Psoas muscle (tissue), 8 donors: ENCODE results near the gene SDC1. TPM values are rescaled to one million over a fixed set of nuclear protein-coding genes. Genes with fewer than 3 reads are reported as not detected.
"Not testable (repeated sequence)": the region's sequence is repeated elsewhere in the genome, so short reads cannot be mapped to it uniquely, and the experiment has no call there.

Source experiments
- ATAC-seq, 4 donors: fragments of 200-7000 bp; cut with Tn5 transposase; one replicate each; pipeline ENCODE4 v1.9.1; 2020; ENCODE audit warnings: moderate library complexity in 3 of 4, mild to moderate bottlenecking in 2 of 4
- DNase-seq, 2 donors: peaks; one replicate each; pipeline ENCODE4 v3.0.0-alpha.2; 2020
- H3K27ac ChIP-seq: fragments of 200-600 bp; one replicate; pipeline ENCODE4 v1.8.0; 2022
- H3K27me3 ChIP-seq, 3 donors: fragments of 200-600 bp in 1 of 3; one replicate each; pipeline versions ENCODE4 v1.6.1 to v1.8.0; 2013 to 2022; ENCODE audit warnings: low read length in 2 of 3, mild to moderate bottlenecking in 2 of 3, moderate library complexity in 1 of 3; ENCODE audit not compliant: insufficient read depth in 3 of 3
- H3K36me3 ChIP-seq, 2 donors: fragments of 200-600 bp in 1 of 2; one replicate each; pipeline versions ENCODE4 v1.6.1 to v1.8.0; 2013 to 2022; ENCODE audit warnings: low read depth in 1 of 2, mild to moderate bottlenecking in 1 of 2, moderate library complexity in 1 of 2; ENCODE audit not compliant: insufficient read depth in 1 of 2
- H3K4me1 ChIP-seq: fragments of 200-600 bp; one replicate; pipeline ENCODE4 v1.8.0; 2022
- H3K4me3 ChIP-seq: fragments of 200-600 bp; one replicate; pipeline ENCODE4 v1.8.0; 2022; ENCODE audit warnings: mild to moderate bottlenecking
- H3K9me3 ChIP-seq: fragments of 200-600 bp; one replicate; pipeline ENCODE4 v1.8.0; 2022
- WGBS, 3 donors: extraction: QIAGEN DNeasy Blood & Tissue Kit; methylation state at CpG; one replicate each; pipeline versions ENCODE4 v1.1.6 to v1.1.7; 2013; 5-methylcytosine and 5-hydroxymethylcytosine counted together
- intact Hi-C, 2 donors: fragments of 100-400 bp; cut with DNase I; formaldehyde crosslinking; loops; one replicate each; pipeline versions ENCODE4 v1.11.0 to v1.14.2; 2022
- polyA plus RNA-seq, 3 donors: library from polyadenylated mRNA; stranded (reverse); fragments of 200-250 nt; gene quantifications; one replicate each; pipeline ENCODE4 v1.2.3, GENCODE V29; 2013
- total RNA-seq, 4 donors: library from RNA; stranded (reverse); fragmentation: NEBNext Ultra II Directional in 2 of 4; extraction: Animal tissue kit (Norgen Biotek cat#: 25700) in 2 of 4; gene quantifications; one replicate each; pipeline versions ENCODE4 v1.2.1 to v1.2.4, GENCODE V29; 2021 to 2023
- TF ChIP-seq, protein P1 (sequence below): fragments of 200-600 bp; IDR thresholded peaks from one replicate; pipeline ENCODE4 v1.8.0; 2022; ENCODE audit warnings: antibody characterized with exemption
- donor health status: healthy with polysubstance abuse.
- donor health status: DM: no; HTN: no; CAD: no; lungs with moderate emphysema.
- donor health status: Bipolar disorder and iron deficiency.
- donor health status: healthy.
- donor health status: DM: yes; HTN: yes; CAD: no.
- donor health status: DM: no; HTN: no; CAD: no.
- donor health status: DM: no; HTN: no; CAD: no.
- donor health status: DM: yes; HTN: yes; CAD: no.

SDC1 gene
- total and polyA plus RNA-seq, 7 donors = 0.07 to 0.38 (median 0.11) TPM; not detected in 1

DNA sequence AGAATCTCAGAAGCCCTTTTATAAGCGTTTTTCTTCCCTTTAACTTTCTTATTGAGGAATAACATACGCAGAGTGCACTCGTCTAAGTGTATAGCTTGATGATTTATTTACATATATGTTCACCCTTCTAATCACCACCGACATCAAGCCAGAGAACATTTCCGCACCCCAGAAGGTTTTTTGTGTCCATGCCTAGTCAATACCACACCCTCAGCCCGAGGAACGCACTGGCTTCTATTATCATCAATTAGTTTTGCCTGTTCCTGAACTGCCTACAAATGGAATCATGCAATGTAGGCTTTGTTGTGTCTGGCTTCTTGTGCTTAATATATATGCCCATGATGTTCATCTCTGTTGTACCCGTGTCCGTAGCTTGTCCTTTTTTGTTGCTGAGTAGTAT is 27.7 kb downstream of the SDC1 start:
- no peaks in the 10 kb centered on the region for H3K9me3 ChIP-seq
- WGBS, 3 donors = 71 to 73% (median 71%) methylated on average over 9 of the region's 9 CpGs
- H3K4me3 ChIP-seq = no peak overlapping the region
- H3K27me3 ChIP-seq = no peaks in the 10 kb centered on the region
- TF ChIP-seq, protein P1, sequence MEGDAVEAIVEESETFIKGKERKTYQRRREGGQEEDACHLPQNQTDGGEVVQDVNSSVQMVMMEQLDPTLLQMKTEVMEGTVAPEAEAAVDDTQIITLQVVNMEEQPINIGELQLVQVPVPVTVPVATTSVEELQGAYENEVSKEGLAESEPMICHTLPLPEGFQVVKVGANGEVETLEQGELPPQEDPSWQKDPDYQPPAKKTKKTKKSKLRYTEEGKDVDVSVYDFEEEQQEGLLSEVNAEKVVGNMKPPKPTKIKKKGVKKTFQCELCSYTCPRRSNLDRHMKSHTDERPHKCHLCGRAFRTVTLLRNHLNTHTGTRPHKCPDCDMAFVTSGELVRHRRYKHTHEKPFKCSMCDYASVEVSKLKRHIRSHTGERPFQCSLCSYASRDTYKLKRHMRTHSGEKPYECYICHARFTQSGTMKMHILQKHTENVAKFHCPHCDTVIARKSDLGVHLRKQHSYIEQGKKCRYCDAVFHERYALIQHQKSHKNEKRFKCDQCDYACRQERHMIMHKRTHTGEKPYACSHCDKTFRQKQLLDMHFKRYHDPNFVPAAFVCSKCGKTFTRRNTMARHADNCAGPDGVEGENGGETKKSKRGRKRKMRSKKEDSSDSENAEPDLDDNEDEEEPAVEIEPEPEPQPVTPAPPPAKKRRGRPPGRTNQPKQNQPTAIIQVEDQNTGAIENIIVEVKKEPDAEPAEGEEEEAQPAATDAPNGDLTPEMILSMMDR = no peak
- no peaks in the 10 kb centered on the region for H3K36me3 ChIP-seq
- DNase-seq = no peak
- H3K4me1 ChIP-seq = no peaks in the 10 kb centered on the region
- ATAC-seq = no peak
- intact Hi-C loops = no loop called here
- H3K27ac ChIP-seq = no peak overlapping the region

DNA sequence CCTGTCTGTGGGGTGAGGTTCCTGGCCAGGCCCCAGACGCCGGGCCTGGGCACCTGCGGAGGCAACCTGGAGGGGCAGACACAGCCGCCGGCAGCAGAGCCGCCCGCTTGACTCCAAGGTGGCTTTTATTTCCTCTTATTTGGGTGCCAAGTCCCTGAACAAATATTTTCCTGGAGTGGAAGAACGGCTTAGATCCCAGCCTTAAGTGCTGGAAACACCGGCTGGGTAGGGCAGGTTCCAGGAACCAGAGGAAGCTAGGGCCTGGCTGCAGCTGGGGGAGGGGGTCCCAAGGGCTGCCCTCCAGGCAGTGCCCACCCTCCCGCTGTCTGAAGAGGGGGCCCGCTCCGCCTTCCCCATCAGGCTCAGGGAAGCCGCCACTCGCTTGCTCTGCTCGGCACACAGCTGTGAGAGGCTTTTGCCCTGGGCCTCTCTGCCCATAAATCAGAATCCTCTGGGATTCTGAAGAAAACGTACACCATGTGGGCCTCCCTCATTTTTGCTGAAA is 28.2 kb downstream of the SDC1 start:
- no peaks in the 10 kb centered on the region for H3K9me3 ChIP-seq
- intact Hi-C loops = no loop called here
- DNase-seq (no peak), ATAC-seq (no peak)
- H3K4me3 ChIP-seq = no peak overlapping the region
- 57 to 61% (median 57%) methylated on average over 16 of the region's 16 CpGs for WGBS, 3 donors
- no peaks in the 10 kb centered on the region for H3K36me3 ChIP-seq
- TF ChIP-seq, protein P1 = no peak
- no peaks in the 10 kb centered on the region for H3K27me3 ChIP-seq
- H3K27ac ChIP-seq = no peak overlapping the region
- no peaks in the 10 kb centered on the region for H3K4me1 ChIP-seq

DNA sequence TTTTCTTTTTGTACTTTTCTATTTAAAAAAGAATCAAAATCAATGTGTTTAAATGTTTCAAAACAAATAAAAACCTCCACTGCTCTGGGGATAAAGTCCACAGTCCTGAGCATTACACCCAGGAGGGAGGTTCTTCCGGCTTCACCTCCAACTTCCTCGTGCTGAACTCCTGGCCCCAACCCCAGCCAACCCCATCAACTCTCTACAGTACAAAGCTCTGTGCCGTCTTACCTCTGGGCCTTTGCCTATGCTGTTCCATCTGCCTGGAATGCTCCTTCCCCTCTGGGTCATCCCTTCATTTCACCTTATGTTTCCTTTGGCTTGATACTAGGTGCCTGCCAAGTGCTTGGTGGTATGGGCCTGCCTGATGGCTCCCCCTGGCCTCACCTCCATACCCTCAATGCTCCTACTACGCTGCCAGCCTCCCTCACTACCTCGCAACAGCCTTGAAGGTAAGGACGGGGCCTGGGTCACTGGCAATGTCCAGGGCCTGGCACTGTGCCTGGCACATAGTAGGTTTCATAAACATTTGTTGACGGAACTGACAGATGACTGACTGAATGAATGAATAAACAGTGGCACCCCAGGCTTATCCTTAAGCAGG is 28.8 kb downstream of the SDC1 start:
- DNase-seq = no peak
- H3K9me3 ChIP-seq = no peaks in the 10 kb centered on the region
- no peaks in the 10 kb centered on the region for H3K4me1 ChIP-seq
- intact Hi-C loops = no loop called here
- TF ChIP-seq, protein P1 = no peak
- no peak overlapping the region for H3K4me3 ChIP-seq
- no peaks in the 10 kb centered on the region for H3K27me3 ChIP-seq
- WGBS, 3 donors = 84 to 88% (median 86%) methylated on average over 7 of the region's 7 CpGs
- H3K36me3 ChIP-seq = no peaks in the 10 kb centered on the region
- ATAC-seq = no peak
- no peak overlapping the region for H3K27ac ChIP-seq

DNA sequence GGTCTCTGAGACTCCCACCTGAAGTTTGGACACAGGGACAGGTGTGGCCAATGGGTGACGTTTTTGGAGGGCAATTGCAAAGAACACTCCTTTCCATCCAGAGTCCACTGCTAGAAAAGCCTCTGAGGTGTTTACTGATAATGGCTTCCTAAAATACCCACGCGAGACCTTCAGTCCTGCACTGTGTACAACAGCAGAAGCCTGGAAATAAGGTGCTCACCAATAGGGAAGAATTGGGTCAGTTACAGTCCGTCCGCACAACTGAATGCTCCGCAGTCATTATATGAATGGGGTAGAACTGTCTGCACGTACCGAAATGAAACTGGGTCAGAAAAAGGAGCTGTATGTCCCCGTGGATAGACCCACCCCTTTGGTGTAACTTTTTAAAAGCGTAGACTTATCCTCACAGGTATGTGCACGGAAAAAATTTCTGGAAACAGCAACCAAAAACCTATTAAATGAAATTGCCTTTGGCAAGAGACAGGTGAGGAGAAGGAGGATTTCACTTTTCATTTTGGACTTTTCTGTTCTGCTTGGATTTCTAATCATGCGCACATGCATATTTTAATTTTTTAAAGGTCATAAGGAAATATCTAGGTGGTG is 29.4 kb downstream of the SDC1 start:
- H3K27ac ChIP-seq = no peak overlapping the region
- WGBS, 3 donors = 81 to 89% (median 87%) methylated on average over 12 of the region's 12 CpGs
- TF ChIP-seq, protein P1 = no peak
- ATAC-seq = no peak
- no peak for DNase-seq
- H3K36me3 ChIP-seq = no peaks in the 10 kb centered on the region
- H3K27me3 ChIP-seq = no peaks in the 10 kb centered on the region
- H3K4me3 ChIP-seq = no peak overlapping the region
- H3K4me1 ChIP-seq = no peaks in the 10 kb centered on the region
- intact Hi-C loops = no loop called here
- no peaks in the 10 kb centered on the region for H3K9me3 ChIP-seq

DNA sequence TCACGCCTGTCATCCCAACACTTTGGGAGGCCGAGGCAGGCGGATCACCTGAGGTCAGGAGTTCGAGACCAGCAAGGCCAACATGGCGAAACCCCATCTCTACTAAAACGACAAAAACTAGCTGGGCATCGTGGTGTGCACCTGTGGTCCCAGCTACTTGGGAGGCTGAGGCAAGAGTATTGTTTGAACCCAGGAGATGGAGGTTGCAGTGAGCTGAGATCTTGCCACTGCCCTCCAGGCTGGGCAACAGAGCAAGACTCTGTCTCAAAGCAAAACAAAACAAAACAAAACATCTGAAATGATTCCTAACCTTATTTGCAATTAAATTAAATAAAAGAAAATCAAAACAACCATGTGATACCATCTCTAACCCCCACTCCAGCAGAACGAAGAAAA is 29.9 kb downstream of the SDC1 start:
- intact Hi-C loops, H3K4me3 ChIP-seq, H3K36me3 ChIP-seq, H3K4me1 ChIP-seq, H3K9me3 ChIP-seq, ATAC-seq, H3K27me3 ChIP-seq, DNase-seq, H3K27ac ChIP-seq: not testable (repeated sequence)
- whole genome bisulfite sequencing, 3 donors = 81 to 86% (median 85%) methylated on average over 8 of the region's 8 CpGs
